GM12878 (cell line): Measurements from ENCODE around the gene PHF2. TPM values are rescaled to one million over a fixed set of nuclear protein-coding genes. Genes with fewer than 3 reads are reported as not detected.

Experiments
- ATAC-seq: fragments of 200-7000 bp; cut with Tn5 transposase; 3 replicates; pipeline ENCODE4 v1.9.1; 2020; ENCODE audit warnings: mild to moderate bottlenecking, moderate library complexity
- BruUV-seq: library from RNA; stranded (reverse); fragments of 400-500 nt; replicated peaks from 2 replicates; lab custom pipeline; 2021; lab: Mats Ljungman, UMichigan
- CTCF ChIA-PET: fragments of 300-600 bp; sonication (Branson Sonifier 250); formaldehyde crosslinking; extraction: SDS; loops from one replicate; lab custom pipeline; 2021; ENCODE audit warnings: inconsistent platforms; lab: Yijun Ruan, JAX
- POLR2A ChIA-PET: fragments of 350-600 bp; formaldehyde crosslinking; extraction: SDS; loops from one replicate; lab custom pipeline; 2021; ENCODE audit warnings: inconsistent platforms; lab: Charles Lee
- RAD21 ChIA-PET: fragments of 300-600 bp; sonication (Branson Sonifier 250); formaldehyde crosslinking; loops from one replicate; lab custom pipeline; 2023; ENCODE audit warnings: antibody characterized with exemption; ENCODE audit not compliant: unreplicated experiment; lab: Charles Lee
- SMC1A ChIA-PET: fragments of 300-600 bp; sonication (Branson Sonifier 250); formaldehyde crosslinking; loops from one replicate; lab custom pipeline; 2023; ENCODE audit not compliant: unreplicated experiment, uncharacterized antibody; lab: Charles Lee
- DNase-seq: peaks from one replicate; pipeline ENCODE4 v3.0.0-alpha.2; 2011; ENCODE audit warnings: low read depth, low spot score
- FAIRE-seq: peaks from 3 replicates; lab custom pipeline; 2011; peaks lifted over from hg19 to GRCh38; lab: Jason Lieb, UNC
- H2AFZ ChIP-seq: 2 replicates; pipeline ENCODE4 v1.6.0; 2011; ENCODE audit warnings: low read depth, low read length, control low read depth; ENCODE audit not compliant: control insufficient read depth
- H3K27ac ChIP-seq: 2 replicates; pipeline ENCODE4 v1.5.1; 2011; ENCODE audit warnings: control low read depth; ENCODE audit not compliant: control insufficient read depth, insufficient read depth
- H3K27me3 ChIP-seq, 2 experiments: replicated peaks in 1 of 2; 2 replicates each; pipeline versions ENCODE4 v1.6.0 to v1.6.1; 2011; ENCODE audit warnings: low read length in 1 of 2; ENCODE audit not compliant: control insufficient read depth in 2 of 2, insufficient read depth in 2 of 2
- H3K36me3 ChIP-seq, 2 experiments: 2 replicates each; pipeline ENCODE4 v1.5.1; 2011; ENCODE audit warnings: low read length in 1 of 2; ENCODE audit not compliant: control insufficient read depth in 2 of 2, insufficient read depth in 2 of 2
- H3K4me1 ChIP-seq: 2 replicates; pipeline ENCODE4 v1.6.1; 2011; ENCODE audit warnings: mild to moderate bottlenecking, low read length, moderate library complexity, mixed read lengths; ENCODE audit not compliant: control insufficient read depth, insufficient read depth
- H3K4me2 ChIP-seq: 2 replicates; pipeline ENCODE4 v1.6.0; 2011; ENCODE audit warnings: control low read depth; ENCODE audit not compliant: control insufficient read depth, insufficient read depth
- H3K4me3 ChIP-seq: fragments of 200-600 bp; sonication (generic); 2 replicates; pipeline ENCODE4 v1.5.1; 2016
- H3K79me2 ChIP-seq: 2 replicates; pipeline ENCODE4 v1.6.0; 2011; ENCODE audit warnings: low read length; ENCODE audit not compliant: control insufficient read depth, insufficient read depth
- H3K9ac ChIP-seq: 2 replicates; pipeline ENCODE4 v1.8.0; 2011; ENCODE audit warnings: low read length, control low read depth, mixed read lengths; ENCODE audit not compliant: control insufficient read depth, insufficient read depth
- H3K9me3 ChIP-seq: replicated peaks from 3 replicates; pipeline ENCODE4 v1.5.1; 2011; ENCODE audit warnings: mild to moderate bottlenecking, low read length; ENCODE audit not compliant: control insufficient read depth, insufficient read depth
- H4K20me1 ChIP-seq: 2 replicates; pipeline ENCODE4 v1.6.0; 2011; ENCODE audit not compliant: control insufficient read depth, insufficient read depth
- BCL3 ChIP-seq: IDR thresholded peaks from 2 replicates; pipeline ENCODE4 v1.6.1; 2011; ENCODE audit warnings: borderline replicate concordance, low read depth, mild to moderate bottlenecking, moderate library complexity, low read length; ENCODE audit not compliant: insufficient read depth, poor library complexity, severe bottlenecking
- BRCA1 ChIP-seq: IDR thresholded peaks from 2 replicates; pipeline ENCODE4 v1.6.1; 2011; ENCODE audit warnings: low read depth, low read length, improper control_type of control experiment
- CEBPZ ChIP-seq: fragments of 150-350 bp; IDR thresholded peaks from 2 replicates; pipeline ENCODE4 v1.6.1; 2016; ENCODE audit warnings: low read depth, low read length
- CHD2 ChIP-seq: IDR thresholded peaks from 2 replicates; pipeline ENCODE4 v1.6.1; 2011; ENCODE audit warnings: low read depth, low read length, improper control_type of control experiment, borderline replicate concordance
- DPF2 ChIP-seq: fragments of 450-650 bp; IDR thresholded peaks from 2 replicates; pipeline ENCODE4 v1.6.1; 2017; ENCODE audit warnings: mild to moderate bottlenecking
- GATAD2B ChIP-seq: fragments of 450-650 bp; conservative IDR thresholded peaks from 2 replicates; pipeline ENCODE4 v1.6.1; 2017; ENCODE audit warnings: low read depth, mild to moderate bottlenecking, moderate library complexity
- HDAC6 ChIP-seq: fragments of 200-600 bp; sonication (generic); IDR thresholded peaks from one replicate; pipeline ENCODE4 v1.8.0; 2017; ENCODE audit warnings: antibody characterized with exemption; ENCODE audit not compliant: unreplicated experiment
- MTA3 ChIP-seq: IDR thresholded peaks from 2 replicates; pipeline ENCODE4 v1.6.1; 2012; ENCODE audit warnings: low read length, inconsistent platforms, borderline replicate concordance
- RCOR1 ChIP-seq: conservative IDR thresholded peaks from 2 replicates; pipeline ENCODE4 v1.6.1; 2012; ENCODE audit warnings: low read depth, low read length, improper control_type of control experiment
- STAT3 ChIP-seq: IDR thresholded peaks from 2 replicates; pipeline ENCODE4 v1.6.1; 2011; ENCODE audit warnings: low read depth, low read length, improper control_type of control experiment
- SUZ12 ChIP-seq: fragments of 200-600 bp; sonication (generic); IDR thresholded peaks from one replicate; pipeline ENCODE4 v1.6.1; 2018; ENCODE audit warnings: antibody characterized with exemption, mild to moderate bottlenecking; ENCODE audit not compliant: unreplicated experiment
- WRNIP1 ChIP-seq: IDR thresholded peaks from 2 replicates; pipeline ENCODE4 v1.6.1; 2011; ENCODE audit warnings: low read depth, low read length, improper control_type of control experiment, borderline replicate concordance
- WGBS: methylation state at CpG from one replicate; pipeline ENCODE4 v1.1.6; 2016; ENCODE audit warnings: low lambda C conversion rate; ENCODE audit not compliant: insufficient replicate concordance, insufficient coverage; ENCODE audit errors: missing lambda C conversion rate; 5-methylcytosine and 5-hydroxymethylcytosine counted together
- in situ Hi-C: fragments of 300-500 bp; cut with MboI; formaldehyde crosslinking; loops from 9 replicates; pipeline ENCODE4 v1.14.3; 2018; ENCODE audit warnings: mixed read lengths
- intact Hi-C: fragments of 100-400 bp; cut with micrococcal nuclease; formaldehyde crosslinking; loops from one replicate; pipeline ENCODE4 v1.14.2; 2022; ENCODE audit not compliant: unreplicated experiment
- polyA plus RNA-seq, 11 experiments: library from polyadenylated mRNA; depleted of rRNA in 4 of 11; unstranded in 6 of 11; stranded (reverse) in 5 of 11; fragments of >200 nt; fragmentation: Nextera tagmentation in 4 of 11; fragmentation: Illumina TruSeq in 1 of 11; extraction: Ambion mirVana in 4 of 11; extraction: Trizol in 1 of 11; gene quantifications; 1 replicate in 1 of 11; 2 replicates in 10 of 11; pipeline versions ENCODE4 v1.2.1 to v1.2.3, GENCODE V29; 2011 to 2016; ENCODE audit warnings: inconsistent platforms in 2 of 11, missing spikeins in 2 of 11, low read depth in 1 of 11
- total RNA-seq, 4 experiments: library from RNA; depleted of rRNA in 3 of 4; stranded (reverse); fragments of >200 nt in 3 of 4; fragmentation: Illumina TruSeq in 1 of 4; extraction: Trizol in 1 of 4; gene quantifications; 2 replicates each; pipeline versions ENCODE4 v1.2.1 to v1.2.3, GENCODE V29; 2013 to 2021

The PHF2 gene
- total and polyA plus RNA-seq, 10 of the 15 experiments (the other 5 are each of a cell fraction or from before 2014, with no cell fraction given) = 0.34 to 13.3 (median 5.5) TPM

DNA sequence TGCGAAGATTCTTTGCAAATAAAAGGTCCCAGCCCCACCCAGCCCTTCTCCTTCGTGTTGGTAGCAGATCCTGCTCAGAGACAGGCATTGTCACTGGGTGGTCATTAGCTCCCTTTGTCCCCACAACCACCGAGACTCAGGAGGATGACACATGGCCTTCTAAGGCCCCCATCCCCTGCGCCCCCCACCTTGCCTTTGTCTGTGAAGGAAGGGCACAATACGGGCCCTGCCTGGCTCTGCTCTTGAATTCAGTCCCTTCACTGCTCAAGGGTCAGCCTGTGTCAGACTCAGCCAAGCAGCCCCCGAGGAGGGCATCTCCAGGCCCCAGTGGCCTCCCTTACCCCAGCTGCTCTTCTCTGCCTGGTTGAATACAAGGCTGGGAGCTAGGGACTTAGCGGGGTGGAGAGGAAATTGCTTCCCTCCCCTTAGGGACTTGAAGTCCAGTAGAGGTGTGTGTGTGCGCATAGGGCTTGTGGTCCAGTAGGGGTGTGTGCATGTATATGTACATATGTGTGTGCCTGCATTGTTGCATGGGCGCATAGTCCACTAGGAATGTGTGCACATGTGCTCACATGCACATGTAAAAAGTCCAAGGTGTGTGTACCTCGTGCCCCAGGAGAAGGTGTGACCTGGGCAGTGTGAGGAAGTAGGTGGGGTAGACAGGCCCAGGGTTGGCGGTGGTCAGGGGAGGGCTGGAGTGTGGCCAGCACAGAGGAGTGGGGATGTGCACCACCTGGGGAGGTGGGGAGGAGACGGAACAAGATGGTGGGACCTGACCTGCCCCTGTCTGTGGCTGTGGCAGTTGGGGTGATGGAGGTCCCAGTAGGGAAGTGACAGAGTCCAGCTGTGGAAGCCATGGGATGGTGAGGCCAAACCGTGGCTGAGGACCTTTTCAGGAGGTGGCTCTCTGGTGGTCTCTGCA is 59.1 kb downstream of the PHF2 start:
- in situ Hi-C loops (no loop called here), intact Hi-C loops (no loop called here)
- RAD21 ChIA-PET = no interaction called here
- TF ChIP-seq WRNIP1 (no peak), DPF2 (no peak), CHD2 (no peak), HDAC6 (no peak)
- Histone ChIP-seq H3K36me3 (peaks cover 0 to 3% of the 10 kb centered on the region in 2 experiments; a peak in 2 of 4 replicates), H3K9ac (no peak overlapping the region), H3K79me2 (no peaks in the 10 kb centered on the region), H2AFZ (no peak overlapping the region), H3K4me3 (no peak overlapping the region), H3K4me1 (no peaks in the 10 kb centered on the region), H3K9me3 (no peaks in the 10 kb centered on the region; the same call in 2 of the 3 replicates), H3K4me2 (no peak overlapping the region), H3K27ac (no peak overlapping the region), H3K27me3 (no peaks in the 10 kb centered on the region), H4K20me1 (no peaks in the 10 kb centered on the region)
- CTCF ChIA-PET = no interaction called here
- POLR2A ChIA-PET = no interaction called here
- BruUV-seq = no TSS peak
- no peak for ATAC-seq
- DNase-seq = no peak
- 85% methylated on average over 13 of the region's 13 CpGs for WGBS
- no peak for FAIRE-seq
- SMC1A ChIA-PET = no interaction called here

DNA sequence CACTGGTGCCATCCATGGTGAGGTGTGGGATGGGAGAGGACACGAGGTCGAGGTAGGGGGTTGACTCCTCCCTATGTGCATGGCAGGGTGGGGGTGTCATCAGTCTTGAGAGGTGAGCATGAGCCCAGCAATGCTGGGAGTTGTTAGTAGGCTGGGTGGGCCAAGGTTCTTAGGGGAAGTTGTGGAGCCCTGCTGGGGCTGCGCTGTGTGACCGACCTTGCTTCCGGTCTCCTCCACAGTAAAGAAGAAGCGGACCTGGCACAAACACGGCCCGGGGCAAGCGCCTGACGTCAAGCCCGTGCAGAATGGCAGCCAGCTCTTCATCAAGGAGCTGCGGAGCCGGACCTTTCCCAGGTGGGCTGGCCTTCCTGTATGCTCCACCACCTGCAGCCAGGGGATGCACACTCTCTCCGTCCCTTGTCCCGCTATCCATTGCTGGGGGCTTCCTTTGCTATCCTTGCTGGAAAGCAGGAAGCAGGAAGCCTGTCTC is 59.8 kb downstream of the PHF2 start:
- no peak overlapping the region for H2AFZ ChIP-seq
- no peak overlapping the region for H3K4me2 ChIP-seq
- no peaks in the 10 kb centered on the region for H3K4me1 ChIP-seq
- in situ Hi-C loops = no loop called here
- no peaks in the 10 kb centered on the region for H4K20me1 ChIP-seq
- peaks cover 0 to 3% of the 10 kb centered on the region in 2 experiments; a peak in 2 of 4 replicates for H3K36me3 ChIP-seq
- POLR2A ChIA-PET = no interaction called here
- no peak overlapping the region for H3K27ac ChIP-seq
- WGBS = 95% methylated on average over 15 of the region's 15 CpGs
- intact Hi-C loops = no loop called here
- no peak overlapping the region for H3K9ac ChIP-seq
- RAD21 ChIA-PET = no interaction called here
- SMC1A ChIA-PET = no interaction called here
- ATAC-seq (no peak), FAIRE-seq (no peak), DNase-seq (no peak)
- no peaks in the 10 kb centered on the region; the same call in 2 of the 3 replicates for H3K9me3 ChIP-seq
- no TSS peak for BruUV-seq
- no peak overlapping the region for H3K4me3 ChIP-seq
- CTCF ChIA-PET = no interaction called here
- no peaks in the 10 kb centered on the region for H3K79me2 ChIP-seq
- no peaks in the 10 kb centered on the region for H3K27me3 ChIP-seq
- TF ChIP-seq RCOR1 = no peak
- no peak for TF ChIP-seq GATAD2B
- TF ChIP-seq STAT3 = no peak
- TF ChIP-seq BRCA1 = no peak
- no peak for TF ChIP-seq BCL3
- no peak for TF ChIP-seq MTA3
- TF ChIP-seq CEBPZ = no peak
- TF ChIP-seq SUZ12 = no peak
